H1 (cell line): ENCODE data around the gene C6orf58. TPM values are rescaled to one million over a fixed set of nuclear protein-coding genes. Genes with fewer than 3 reads are reported as not detected.

Experiments
- GTF2F1 ChIP-seq: IDR thresholded peaks from 2 replicates; pipeline ENCODE4 v1.6.1; 2012; ENCODE audit warnings: low read depth, low read length, improper control_type of control experiment, borderline replicate concordance
- polyA plus RNA-seq, 7 experiments: library from polyadenylated mRNA; depleted of rRNA in 3 of 7; stranded (reverse) in 5 of 7; unstranded in 2 of 7; fragments of >200 nt in 5 of 7; fragments of 200-250 nt in 2 of 7; gene quantifications; 1 replicate in 5 of 7; 2 replicates in 1 of 7; 4 replicates in 1 of 7; pipeline versions ENCODE4 v1.2.1 to v1.2.3, GENCODE V29; 2011 to 2013; ENCODE audit warnings: missing spikeins in 2 of 7, mixed read lengths in 2 of 7
- total RNA-seq: library from RNA; stranded (reverse); fragmentation: NEBNext Ultra II Directional; extraction: Animal tissue kit (Norgen Biotek cat#: 25700); gene quantifications from 2 replicates; pipeline ENCODE4 v1.2.1, GENCODE V29; 2021
- TF ChIP-seq, protein P1 (sequence below), 3 experiments: IDR thresholded peaks; 1 replicate in 2 of 3; 2 replicates in 1 of 3; pipeline versions ENCODE4 v1.5.1 to v1.6.1; 2011; ENCODE audit warnings: low read length in 3 of 3, mild to moderate bottlenecking in 3 of 3, inconsistent platforms in 2 of 3, low read depth in 1 of 3, moderate library complexity in 1 of 3; ENCODE audit not compliant: insufficient read depth in 1 of 3; ENCODE audit errors: control extremely low read depth in 1 of 3

The C6orf58 gene
- total and polyA plus RNA-seq, 2 of the 8 experiments (the other 6 are each of a cell fraction or from before 2014, with no cell fraction given) = not detected

DNA sequence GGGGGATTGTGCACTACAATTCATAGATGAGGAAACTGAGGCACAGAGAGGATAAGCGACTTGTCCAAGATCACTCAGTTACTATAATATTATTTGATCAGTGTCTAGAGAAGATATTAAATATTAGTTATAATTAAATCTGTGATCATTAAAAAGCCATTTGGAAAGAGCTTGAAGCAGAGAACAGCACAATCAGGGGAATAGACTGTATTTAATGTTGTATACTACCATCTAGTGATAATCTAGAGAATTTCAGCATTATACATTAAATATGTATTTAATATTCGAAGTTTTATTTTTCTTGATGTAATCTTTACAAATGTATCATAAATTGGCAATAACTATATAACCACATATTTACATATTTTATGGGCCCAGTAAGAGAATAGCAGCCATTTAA is 37.7 kb upstream of the C6orf58 start (continued):
- TF ChIP-seq, protein P1, sequence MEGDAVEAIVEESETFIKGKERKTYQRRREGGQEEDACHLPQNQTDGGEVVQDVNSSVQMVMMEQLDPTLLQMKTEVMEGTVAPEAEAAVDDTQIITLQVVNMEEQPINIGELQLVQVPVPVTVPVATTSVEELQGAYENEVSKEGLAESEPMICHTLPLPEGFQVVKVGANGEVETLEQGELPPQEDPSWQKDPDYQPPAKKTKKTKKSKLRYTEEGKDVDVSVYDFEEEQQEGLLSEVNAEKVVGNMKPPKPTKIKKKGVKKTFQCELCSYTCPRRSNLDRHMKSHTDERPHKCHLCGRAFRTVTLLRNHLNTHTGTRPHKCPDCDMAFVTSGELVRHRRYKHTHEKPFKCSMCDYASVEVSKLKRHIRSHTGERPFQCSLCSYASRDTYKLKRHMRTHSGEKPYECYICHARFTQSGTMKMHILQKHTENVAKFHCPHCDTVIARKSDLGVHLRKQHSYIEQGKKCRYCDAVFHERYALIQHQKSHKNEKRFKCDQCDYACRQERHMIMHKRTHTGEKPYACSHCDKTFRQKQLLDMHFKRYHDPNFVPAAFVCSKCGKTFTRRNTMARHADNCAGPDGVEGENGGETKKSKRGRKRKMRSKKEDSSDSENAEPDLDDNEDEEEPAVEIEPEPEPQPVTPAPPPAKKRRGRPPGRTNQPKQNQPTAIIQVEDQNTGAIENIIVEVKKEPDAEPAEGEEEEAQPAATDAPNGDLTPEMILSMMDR (IDR thresholded peaks at IDR 0.05; ENCODE audit: control extremely low read depth in 1 of 3, insufficient read depth in 1 of 3, low read depth in 1 of 3, low read length in 3 of 3) = peak in 1 of 3 experiments; percentile 1; a peak in 1 of 4 replicates
- no peak for TF ChIP-seq GTF2F1
- TF ChIP-seq, all 59 proteins: peak for 2
